Panc1 (cell line): ENCODE data around the gene RBM23. TPM values are rescaled to one million over a fixed set of nuclear protein-coding genes. Genes with fewer than 3 reads are reported as not detected.

Experiments
- ATAC-seq: fragments of 200-7000 bp; cut with Tn5 transposase; 2 replicates; pipeline ENCODE4 v1.9.1; 2020; ENCODE audit warnings: mild to moderate bottlenecking, moderate library complexity
- BruUV-seq: library from RNA; stranded (reverse); fragments of 400-500 nt; replicated peaks from 2 replicates; lab custom pipeline; 2021; lab: Mats Ljungman, UMichigan
- CTCF ChIA-PET: fragments of 300-600 bp; sonication (Branson Sonifier 250); formaldehyde crosslinking; loops from one replicate; lab custom pipeline; 2022; ENCODE audit warnings: antibody characterized with exemption; lab: Charles Lee
- POLR2A ChIA-PET: fragments of 300-600 bp; sonication (Branson Sonifier 250); formaldehyde crosslinking; loops from one replicate; lab custom pipeline; 2022; ENCODE audit warnings: antibody characterized with exemption; lab: Charles Lee
- DNase-seq: peaks from one replicate; pipeline ENCODE4 v3.0.0-alpha.2; 2010; ENCODE audit warnings: low read depth, low spot score
- H3K27ac ChIP-seq: 2 replicates; pipeline ENCODE4 v1.5.1; 2011; ENCODE audit warnings: mild to moderate bottlenecking, low read length, inconsistent platforms
- H3K27me3 ChIP-seq: fragments of 200-500 bp; sonication (Bioruptor generic); 2 replicates; pipeline ENCODE4 v1.6.0; 2014; ENCODE audit warnings: low read length, inconsistent platforms; ENCODE audit not compliant: control insufficient read depth, insufficient read depth
- H3K36me3 ChIP-seq: fragments of 200-500 bp; sonication (Bioruptor generic); 2 replicates; pipeline ENCODE4 v1.5.1; 2014; ENCODE audit warnings: inconsistent platforms, mild to moderate bottlenecking, low read length, moderate library complexity; ENCODE audit not compliant: control insufficient read depth, insufficient read depth
- H3K4me1 ChIP-seq: 2 replicates; pipeline ENCODE4 v1.5.1; 2011; ENCODE audit warnings: inconsistent platforms, mild to moderate bottlenecking, low read length, moderate library complexity; ENCODE audit not compliant: control insufficient read depth, insufficient read depth
- H3K4me3 ChIP-seq, 2 experiments: 2 replicates each; pipeline ENCODE4 v1.5.1; 2011 to 2012; ENCODE audit warnings: low read depth in 2 of 2, low read length in 2 of 2, mild to moderate bottlenecking in 2 of 2, inconsistent platforms in 1 of 2, moderate library complexity in 1 of 2
- H3K9me3 ChIP-seq: fragments of 200-500 bp; sonication (Bioruptor generic); 2 replicates; pipeline ENCODE4 v1.5.1; 2014; ENCODE audit warnings: low read depth, mild to moderate bottlenecking, inconsistent platforms, low read length, moderate library complexity; ENCODE audit not compliant: control insufficient read depth, insufficient read depth
- CTCF ChIP-seq: fragments of 450-650 bp; IDR thresholded peaks from 2 replicates; pipeline ENCODE4 v1.5.1; 2017; ENCODE audit warnings: mild to moderate bottlenecking
- POLR2AphosphoS5 ChIP-seq: IDR thresholded peaks from 2 replicates; pipeline ENCODE4 v1.6.1; 2012; ENCODE audit warnings: mild to moderate bottlenecking, low read depth, low read length, moderate library complexity
- REST ChIP-seq, 2 experiments: IDR thresholded peaks; 2 replicates each; pipeline ENCODE4 v1.6.1; 2011 to 2012; ENCODE audit warnings: low read depth in 2 of 2, control low read depth in 1 of 2, low read length in 1 of 2, mild to moderate bottlenecking in 1 of 2, moderate library complexity in 1 of 2; ENCODE audit not compliant: insufficient read depth in 1 of 2
- SIN3A ChIP-seq: IDR thresholded peaks from 2 replicates; pipeline ENCODE4 v1.6.1; 2012; ENCODE audit warnings: low read depth, mild to moderate bottlenecking, low read length, moderate library complexity, borderline replicate concordance; ENCODE audit not compliant: insufficient read depth
- TCF7L2 ChIP-seq: IDR thresholded peaks from 2 replicates; pipeline ENCODE4 v1.6.1; 2011; ENCODE audit warnings: mild to moderate bottlenecking, low read depth, low read length, inconsistent platforms
- in situ Hi-C: cut with HindIII; loops from 2 replicates; pipeline ENCODE4 v1.10.0; 2016; ENCODE audit warnings: low sequenced_read_pairs, low pct_unique_long_range_greater_than_20kb
- intact Hi-C: fragments of 100-400 bp; cut with micrococcal nuclease; formaldehyde crosslinking; loops from one replicate; pipeline ENCODE4 v1.10.0; 2022; ENCODE audit not compliant: unreplicated experiment
- total RNA-seq: library from RNA; stranded (reverse); gene quantifications from one replicate; pipeline ENCODE4 v1.2.1, GENCODE V29; 2021; ENCODE audit not compliant: unreplicated experiment

RBM23 gene
- total RNA-seq, 1 experiment from 2014 or later: 47.2 TPM

- TF ChIP-seq POLR2AphosphoS5 (no peak), TCF7L2 (no peak), REST (IDR thresholded peaks at IDR 0.05; ENCODE audit: insufficient read depth in 1 of 2, low read depth in 2 of 2, low read length in 1 of 2) (no peak), SIN3A (no peak), CTCF (no peak)
- intact Hi-C loops: no loop called here
- ATAC-seq (no peak), DNase-seq (no peak)
- ChIA-PET POLR2A (no interaction called here), CTCF (interaction anchor here (0.5 kb wide), 1 partner anchor 277 kb away, joined by 3 read pairs; no protein-coding TSS in a partner anchor)
- H3K27me3 ChIP-seq: no peaks in the 10 kb centered on the region
- no TSS peak for BruUV-seq
- H3K4me1 ChIP-seq: no peaks in the 10 kb centered on the region
- H3K9me3 ChIP-seq: no peaks in the 10 kb centered on the region
- H3K36me3 ChIP-seq: no peaks in the 10 kb centered on the region
- in situ Hi-C loops: no loop called here
- H3K4me3 ChIP-seq: no peak overlapping the region
- no peak overlapping the region for H3K27ac ChIP-seq
These were observed 70.4 kb downstream of the RBM23 start for GRCh38 chr14:22848351-22849164.

- no peak overlapping the region for H3K27ac ChIP-seq
- intact Hi-C loops: no loop called here
- no peaks in the 10 kb centered on the region for H3K9me3 ChIP-seq
- no peak overlapping the region for H3K4me3 ChIP-seq
- ATAC-seq: no peak
- no peaks in the 10 kb centered on the region for H3K4me1 ChIP-seq
- in situ Hi-C loops: no loop called here
- TF ChIP-seq TCF7L2 (no peak), REST (IDR thresholded peaks at IDR 0.05; ENCODE audit: insufficient read depth in 1 of 2, low read depth in 2 of 2, low read length in 1 of 2) (no peak), POLR2AphosphoS5 (no peak), SIN3A (no peak), CTCF (no peak)
- no TSS peak for BruUV-seq
- CTCF ChIA-PET: interaction anchor here (0.5 kb wide), 1 partner anchor 276 kb away, joined by 3 read pairs; no protein-coding TSS in a partner anchor
- no peaks in the 10 kb centered on the region for H3K36me3 ChIP-seq
- H3K27me3 ChIP-seq: no peaks in the 10 kb centered on the region
- POLR2A ChIA-PET: no interaction called here
- DNase-seq: no peak
These were observed 71.1 kb downstream of the RBM23 start for GRCh38 chr14:22847661-22848341.
